GM10266 (cell line): ENCODE measurements around the gene OTOG.

Experiments used
- DNase-seq: peaks from one replicate; pipeline ENCODE4 v3.0.0; 2012; ENCODE audit errors: extremely low spot score
- TF ChIP-seq, protein P1 (sequence below): IDR thresholded peaks from 2 replicates; pipeline ENCODE4 v1.5.1; 2012; ENCODE audit warnings: mild to moderate bottlenecking, low read depth; ENCODE audit not compliant: control insufficient read depth, insufficient read depth; ENCODE audit errors: missing control alignments

OTOG gene

DNA sequence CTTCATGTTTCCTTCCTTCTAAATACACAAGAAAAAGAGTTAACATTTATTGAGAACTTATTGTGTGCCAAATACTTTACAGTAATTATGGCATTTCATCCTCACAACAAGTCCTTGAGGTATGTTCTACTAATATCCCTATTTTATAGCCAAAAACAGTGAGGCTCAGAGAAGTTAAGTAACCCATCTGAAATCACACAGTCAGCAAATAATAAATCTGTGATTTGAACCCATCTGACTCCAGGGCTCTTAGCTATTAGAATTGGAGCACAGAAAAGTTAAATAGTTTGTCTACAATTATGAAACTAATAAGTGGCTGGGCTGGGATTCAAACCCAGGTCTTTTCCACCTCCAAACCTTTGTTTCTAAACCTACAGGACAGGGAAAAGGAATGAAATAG, 135.8 kb downstream of the OTOG start:
- TF ChIP-seq, protein P1, sequence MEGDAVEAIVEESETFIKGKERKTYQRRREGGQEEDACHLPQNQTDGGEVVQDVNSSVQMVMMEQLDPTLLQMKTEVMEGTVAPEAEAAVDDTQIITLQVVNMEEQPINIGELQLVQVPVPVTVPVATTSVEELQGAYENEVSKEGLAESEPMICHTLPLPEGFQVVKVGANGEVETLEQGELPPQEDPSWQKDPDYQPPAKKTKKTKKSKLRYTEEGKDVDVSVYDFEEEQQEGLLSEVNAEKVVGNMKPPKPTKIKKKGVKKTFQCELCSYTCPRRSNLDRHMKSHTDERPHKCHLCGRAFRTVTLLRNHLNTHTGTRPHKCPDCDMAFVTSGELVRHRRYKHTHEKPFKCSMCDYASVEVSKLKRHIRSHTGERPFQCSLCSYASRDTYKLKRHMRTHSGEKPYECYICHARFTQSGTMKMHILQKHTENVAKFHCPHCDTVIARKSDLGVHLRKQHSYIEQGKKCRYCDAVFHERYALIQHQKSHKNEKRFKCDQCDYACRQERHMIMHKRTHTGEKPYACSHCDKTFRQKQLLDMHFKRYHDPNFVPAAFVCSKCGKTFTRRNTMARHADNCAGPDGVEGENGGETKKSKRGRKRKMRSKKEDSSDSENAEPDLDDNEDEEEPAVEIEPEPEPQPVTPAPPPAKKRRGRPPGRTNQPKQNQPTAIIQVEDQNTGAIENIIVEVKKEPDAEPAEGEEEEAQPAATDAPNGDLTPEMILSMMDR: no peak

DNA sequence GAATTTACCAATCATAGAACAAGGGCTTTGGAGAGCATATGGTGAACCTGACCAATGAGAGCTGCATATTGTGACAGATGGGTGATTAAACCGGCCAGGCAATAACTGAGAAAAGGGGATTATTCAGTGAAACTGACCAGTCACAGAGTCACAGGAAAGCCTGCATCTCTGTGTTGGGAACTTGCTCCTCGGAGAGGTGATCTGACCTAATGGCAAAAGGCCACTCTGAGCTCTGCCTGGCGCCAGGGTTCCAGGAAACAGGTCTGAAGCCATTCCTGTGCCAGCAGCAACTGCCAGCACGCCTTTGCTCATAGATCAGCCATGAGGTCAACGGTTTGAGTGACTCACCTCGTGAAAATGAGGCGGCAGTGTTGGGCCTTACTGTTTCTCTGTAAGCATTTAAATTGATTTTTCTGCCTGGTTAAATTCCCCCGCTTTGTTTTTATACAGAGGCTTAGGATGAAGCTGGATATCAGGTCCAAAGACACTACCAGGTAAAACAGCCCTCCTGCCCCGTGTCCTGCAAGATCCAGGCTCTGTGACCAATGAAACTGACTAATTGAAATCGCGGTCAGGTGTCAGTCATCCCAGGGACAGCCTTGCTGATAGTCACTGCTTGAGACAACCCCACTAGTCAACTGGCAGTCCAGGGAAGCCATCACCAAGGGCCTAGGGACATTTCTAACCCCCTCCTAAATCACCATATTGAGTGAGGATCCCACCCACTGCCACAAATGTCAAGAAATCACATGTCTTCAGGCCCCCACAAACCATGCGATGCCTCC, 136.5 kb downstream of the OTOG start:
- no peak for DNase-seq
- TF ChIP-seq, protein P1: no peak

More for the DNA sequence above, 135.8 kb downstream of the OTOG start:
- DNase-seq: no peak

DNA sequence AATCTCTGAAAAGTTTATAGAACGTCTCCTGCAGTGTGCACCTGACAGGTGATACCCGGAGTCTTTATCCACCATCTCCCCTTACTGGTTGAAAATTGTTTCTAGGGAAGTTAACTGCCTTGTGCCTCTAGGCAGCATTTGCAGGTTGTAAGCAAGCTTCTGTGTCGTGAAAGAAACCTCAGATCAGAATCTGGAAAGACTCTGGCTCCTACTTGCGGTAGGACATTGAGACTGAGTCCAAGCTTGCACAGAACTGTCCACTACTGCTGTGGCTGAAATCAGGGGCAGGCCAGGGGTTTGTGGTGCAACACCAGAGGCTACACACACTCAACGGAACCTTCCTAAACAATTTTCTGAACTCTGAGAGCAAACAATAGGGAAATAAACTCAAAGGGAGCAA, 137.5 kb downstream of the OTOG start:
- DNase-seq: no peak
- TF ChIP-seq, protein P1: no peak

- TF ChIP-seq, protein P1: no peak
- DNase-seq: no peak
These were observed 139.3 kb downstream of the OTOG start for GRCh38 chr11:17686231-17686980.

DNA sequence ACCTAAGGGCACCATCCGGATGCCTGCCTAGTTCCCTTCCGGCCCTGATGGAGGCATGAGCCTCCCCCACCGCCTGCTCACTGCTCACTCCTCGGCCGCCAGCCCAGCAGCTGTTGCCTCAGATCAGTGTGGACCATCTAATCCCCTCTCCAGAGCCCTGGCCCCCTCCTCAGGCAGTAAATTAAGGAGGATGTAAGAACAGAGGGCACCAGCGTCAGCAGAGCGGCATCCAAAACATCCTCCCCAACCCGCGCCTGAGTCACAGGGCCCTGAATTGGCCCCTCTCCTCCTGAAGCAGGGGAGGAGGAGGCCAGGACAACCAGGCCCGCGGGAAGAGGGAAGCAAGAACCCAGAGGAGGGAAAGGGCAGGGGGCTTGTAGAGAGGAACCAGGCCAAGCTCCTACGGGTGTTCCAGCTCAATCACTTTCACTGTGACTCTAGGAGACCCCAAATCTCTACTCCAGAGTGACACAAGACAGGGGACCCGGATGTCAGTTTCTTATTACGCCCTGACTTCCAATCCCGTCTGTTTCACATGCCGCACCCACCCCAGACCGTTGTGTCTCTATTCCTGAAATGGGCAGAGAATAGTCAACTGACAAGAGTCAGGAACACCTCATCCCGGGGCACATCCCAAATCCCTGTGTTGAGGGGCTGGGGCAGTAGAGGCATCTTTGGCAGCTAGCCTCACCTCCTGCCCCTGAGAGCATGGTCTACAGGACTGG, 141.0 kb downstream of the OTOG start:
- DNase-seq: no peak
- TF ChIP-seq, protein P1: no peak

DNA sequence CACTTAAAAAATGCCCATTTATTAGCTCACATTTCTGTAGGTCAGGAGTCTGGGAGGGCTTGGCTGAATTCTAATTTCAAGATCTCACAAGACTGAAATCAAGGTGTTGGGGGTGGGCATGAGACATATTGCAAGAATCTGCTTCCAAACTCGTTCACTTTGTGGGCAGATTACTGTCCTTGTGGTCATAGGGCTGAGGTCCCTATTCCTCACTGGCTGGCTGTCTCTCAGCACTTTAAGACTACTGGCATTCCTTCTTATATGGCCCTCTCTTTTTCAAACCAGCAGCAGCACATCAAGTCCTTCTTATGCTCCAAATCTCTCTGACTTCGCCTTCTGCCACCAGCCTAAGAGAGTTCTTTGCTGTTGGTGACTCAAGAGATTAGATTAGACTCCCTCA, 144.5 kb downstream of the OTOG start:
- DNase-seq: no peak
- TF ChIP-seq, protein P1: no peak
